PFSK-1 (cell line): Measurements from ENCODE around the gene RYR1.

Source experiments
- POLR2AphosphoS5 ChIP-seq: IDR thresholded peaks from 2 replicates; pipeline ENCODE4 v1.6.1; 2012; ENCODE audit warnings: low read depth, mild to moderate bottlenecking, control low read depth, low read length, moderate library complexity
- TAF1 ChIP-seq: IDR thresholded peaks from 2 replicates; pipeline ENCODE4 v1.6.1; 2012; ENCODE audit warnings: low read length, control low read depth, borderline replicate concordance; ENCODE audit not compliant: insufficient read depth

GRCh38 chr19:38614289-38614688 lies 180.8 kb downstream of the RYR1 start:
- TF ChIP-seq POLR2AphosphoS5 (no peak), TAF1 (no peak)
